CD4-positive, alpha-beta T cell treated with Interleukin-4 for 4 hours (primary cell): ENCODE measurements around the gene KANSL2.
"Not testable (repeated sequence)": the region's sequence is repeated elsewhere in the genome, so short reads cannot be mapped to it uniquely, and the experiment has no call there.

Experiments
- DNase-seq: peaks from one replicate; pipeline ENCODE4 v3.0.0-alpha.2; 2020

Gene KANSL2

GRCh38 chr12:48682927-48683326 lies 889 bp upstream of the KANSL2 start:
- DNase-seq, result no peak

DNA sequence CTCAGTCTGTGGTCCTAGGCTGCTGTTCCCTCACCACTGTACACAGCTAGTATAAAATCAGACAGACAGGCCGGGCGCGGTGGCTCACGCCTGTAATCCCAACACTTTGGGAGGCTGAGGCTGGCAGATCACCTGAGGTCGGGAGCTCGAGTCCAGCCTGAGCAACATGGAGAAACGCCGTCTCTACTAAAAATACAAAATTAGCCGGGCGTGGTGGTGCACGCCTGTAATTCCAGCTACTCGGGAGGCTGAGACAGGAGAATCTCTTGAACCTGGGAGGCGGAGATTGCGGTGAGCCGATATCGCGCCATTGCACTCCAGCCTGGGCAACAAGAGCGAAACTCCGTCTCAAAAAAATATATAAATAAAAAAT lies 481 bp upstream of the KANSL2 start:
- DNase-seq, result not testable (repeated sequence)

DNA sequence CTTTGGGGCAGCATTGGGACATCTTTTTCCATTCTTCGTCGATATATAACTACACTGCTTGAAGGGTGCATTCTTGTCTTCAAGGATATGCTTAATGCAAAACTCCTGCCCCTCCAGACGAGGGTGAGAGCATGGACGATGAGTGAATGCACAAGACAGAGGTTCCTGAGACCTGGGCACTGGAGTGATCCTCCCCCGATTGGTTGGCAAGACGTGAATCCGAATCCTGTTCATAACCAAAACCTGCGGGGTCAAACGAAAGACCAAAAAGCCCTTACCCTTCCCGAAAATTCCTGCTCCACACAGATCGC lies 684 bp downstream of the KANSL2 start:
- no peak for DNase-seq

- DNase-seq, result no peak
Observed at GRCh38 chr12:48680861-48681260, 1.2 kb downstream of the KANSL2 start.

DNA sequence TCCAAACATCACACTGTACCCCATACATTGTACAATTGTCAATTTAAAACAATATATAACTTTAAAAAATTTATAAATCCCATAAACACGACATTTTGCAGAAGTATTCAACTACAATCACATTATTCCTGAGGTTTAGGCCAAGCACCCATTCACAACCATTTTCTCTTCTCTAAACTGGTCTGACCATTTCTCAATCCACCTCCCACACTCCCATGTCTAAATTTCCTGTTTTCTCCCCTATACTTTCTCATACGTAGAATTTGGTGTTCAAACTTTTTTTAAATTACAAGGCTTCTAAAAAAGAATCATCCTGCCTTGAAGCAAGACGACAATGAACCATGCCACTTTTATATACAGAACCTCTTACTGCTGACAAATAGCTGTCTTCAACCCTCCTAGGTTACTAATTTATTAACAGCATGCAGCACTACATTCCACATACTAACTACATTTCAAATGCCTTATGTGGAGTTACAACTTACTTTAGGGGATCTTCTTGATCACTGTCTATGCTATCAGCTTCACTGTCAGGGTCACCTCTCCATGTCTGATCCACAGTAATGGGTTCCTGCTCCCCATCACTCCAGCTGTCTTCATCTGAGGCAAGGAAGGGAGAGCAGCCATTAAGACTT lies 3.4 kb downstream of the KANSL2 start:
- DNase-seq, result no peak

DNA sequence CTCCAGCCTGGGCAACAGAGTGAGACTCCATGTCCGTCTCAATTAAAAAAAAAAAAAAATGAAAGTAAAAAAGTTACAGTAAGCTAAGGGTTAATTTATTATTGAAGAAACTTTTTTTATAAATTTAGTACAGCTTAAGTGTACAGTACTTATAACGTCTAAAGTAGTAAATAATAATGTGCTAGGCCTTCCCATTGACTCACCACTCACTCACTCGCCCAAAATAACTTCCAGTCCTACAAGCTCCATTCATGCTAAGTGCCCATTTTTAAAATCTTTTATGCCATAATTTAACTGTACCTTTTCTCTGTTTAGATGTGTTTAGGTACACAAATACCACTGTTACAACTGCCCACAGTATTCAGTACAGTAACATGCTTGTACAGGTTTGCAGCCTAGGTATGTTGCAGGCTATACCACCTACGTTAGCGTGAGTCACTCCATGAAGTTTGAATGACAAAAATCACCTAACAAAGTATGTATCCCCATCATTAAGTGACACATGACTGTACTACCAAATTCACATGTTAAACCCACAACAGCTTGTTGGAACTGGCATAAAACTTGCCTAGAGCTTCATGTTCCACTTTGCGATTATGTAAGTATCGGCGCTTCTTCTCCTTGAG lies 10.7 kb downstream of the KANSL2 start:
- no peak for DNase-seq

GRCh38 chr12:48668996-48669395 lies 13.0 kb downstream of the KANSL2 start:
- no peak for DNase-seq

DNA sequence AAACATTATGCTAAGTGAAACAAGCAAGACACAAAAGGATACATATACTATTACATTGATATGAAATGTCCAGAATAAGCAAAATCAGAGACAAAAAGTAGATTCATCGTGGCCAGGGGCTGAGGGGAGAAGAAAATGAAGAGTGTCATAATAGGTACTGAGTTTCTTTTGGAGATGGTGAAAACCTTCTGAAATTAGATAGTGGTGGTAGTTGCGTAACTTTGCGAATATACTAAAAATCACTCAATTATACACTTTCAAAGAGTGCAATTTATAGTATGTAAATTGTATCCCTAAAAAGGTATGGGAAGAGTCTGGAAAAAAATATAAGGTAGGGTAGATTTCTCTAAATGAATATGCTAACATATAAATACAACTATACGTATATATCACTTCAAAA lies 22.2 kb downstream of the KANSL2 start:
- no peak for DNase-seq

- no peak for DNase-seq
Observed at GRCh38 chr12:48651681-48652080, 30.4 kb downstream of the KANSL2 start.

DNA sequence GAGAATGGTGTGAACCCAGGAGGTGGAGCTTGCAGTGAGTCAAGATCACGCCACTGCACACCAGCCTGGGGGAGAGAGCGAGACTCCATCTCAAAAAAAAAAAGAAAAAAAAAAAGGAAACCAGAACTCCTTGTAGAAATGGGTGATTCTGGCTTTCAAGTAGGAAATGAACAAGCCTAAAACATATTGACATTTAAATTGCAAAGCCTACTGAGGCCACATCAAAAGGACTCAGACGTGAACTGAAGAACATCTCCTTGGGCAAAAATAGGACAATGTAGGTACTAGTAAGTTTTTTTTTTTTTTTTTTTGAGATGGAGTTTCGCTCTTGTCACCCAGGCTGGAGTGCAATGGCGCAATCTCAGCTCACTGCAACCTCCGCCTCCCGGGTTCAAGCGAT lies 36.7 kb downstream of the KANSL2 start:
- DNase-seq, result not testable (repeated sequence)

- DNase-seq, result no peak
Observed at GRCh38 chr12:48643011-48643410, 39.0 kb downstream of the KANSL2 start.

DNA sequence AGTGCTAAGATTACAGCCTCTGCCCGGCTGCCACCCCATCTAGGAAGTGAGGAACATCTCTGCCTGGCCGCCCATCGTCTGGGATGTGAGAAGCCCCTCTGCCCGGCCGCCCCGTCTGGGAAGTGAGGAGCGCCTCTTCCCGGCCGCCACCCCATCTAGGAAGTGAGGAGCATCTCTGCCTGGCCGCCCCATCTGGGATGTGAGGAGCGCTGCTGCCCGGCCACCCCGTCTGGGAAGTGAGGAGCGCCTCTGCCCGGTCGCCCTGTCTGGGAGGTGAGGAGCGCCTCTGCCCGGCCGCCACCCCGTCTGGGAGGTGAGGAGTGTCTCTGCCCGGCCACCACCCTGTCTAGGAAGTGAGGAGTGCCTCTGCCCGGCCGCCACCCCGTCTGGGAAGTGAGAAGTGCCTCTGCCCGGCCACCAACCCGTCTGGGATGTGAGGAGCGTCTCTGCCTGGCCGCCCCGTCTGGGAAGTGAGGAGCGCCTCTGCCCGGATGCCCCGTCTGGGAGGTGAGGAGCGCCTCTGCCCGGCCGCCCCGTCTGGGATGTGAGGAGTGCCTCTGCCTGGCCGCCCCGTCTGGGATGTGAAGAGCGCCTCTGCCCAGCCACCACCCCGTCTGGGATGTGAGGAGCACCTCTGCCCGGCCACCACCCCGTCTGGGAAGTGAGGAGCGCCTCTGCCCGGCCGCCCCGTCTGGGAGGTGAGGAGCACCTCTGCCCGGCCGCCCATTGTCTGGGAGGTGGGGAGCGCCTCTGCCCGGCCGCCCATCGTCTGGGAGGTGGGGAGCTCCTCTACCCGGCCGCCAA lies 40.1 kb downstream of the KANSL2 start:
- not testable (repeated sequence) for DNase-seq

DNA sequence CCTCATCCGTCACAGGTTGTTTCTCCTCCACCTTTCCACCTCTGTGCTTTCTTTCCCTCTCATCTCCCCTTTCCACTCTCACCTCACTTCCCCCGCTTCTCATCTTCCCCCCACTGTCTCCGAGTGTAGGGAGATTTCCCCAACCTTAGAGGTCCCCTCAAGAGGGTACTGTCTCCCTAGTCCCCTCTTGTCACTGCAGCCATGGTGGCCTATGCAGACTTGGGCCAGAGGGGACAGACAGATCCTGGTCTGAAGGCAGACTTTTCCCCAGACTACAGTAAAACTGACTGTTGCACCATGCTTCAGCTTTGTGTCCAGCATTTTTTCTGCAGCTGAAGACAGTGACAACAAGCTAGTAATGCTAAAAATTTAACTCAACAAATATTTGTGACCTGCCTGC lies 41.2 kb downstream of the KANSL2 start:
- DNase-seq, result no peak

DNA sequence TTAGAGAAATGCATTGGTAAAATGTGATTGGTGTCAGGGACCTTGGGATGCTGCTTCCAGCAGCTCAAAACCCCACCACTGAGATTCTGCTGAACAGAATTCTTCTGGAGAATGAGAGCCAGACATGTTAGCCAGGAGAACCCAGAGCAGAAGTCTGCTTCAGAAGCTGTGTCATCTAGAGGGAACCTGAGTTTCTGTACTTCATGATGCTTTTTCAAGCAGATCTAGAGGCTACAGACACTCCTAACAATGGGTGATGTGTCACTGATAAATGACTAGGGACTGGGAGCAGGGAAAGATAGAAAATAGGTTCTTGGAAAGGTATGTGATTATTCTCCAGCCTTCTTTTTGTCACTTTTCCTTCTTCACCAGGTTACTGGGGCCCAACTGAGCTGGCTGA lies 41.6 kb downstream of the KANSL2 start:
- DNase-seq, result no peak

DNA sequence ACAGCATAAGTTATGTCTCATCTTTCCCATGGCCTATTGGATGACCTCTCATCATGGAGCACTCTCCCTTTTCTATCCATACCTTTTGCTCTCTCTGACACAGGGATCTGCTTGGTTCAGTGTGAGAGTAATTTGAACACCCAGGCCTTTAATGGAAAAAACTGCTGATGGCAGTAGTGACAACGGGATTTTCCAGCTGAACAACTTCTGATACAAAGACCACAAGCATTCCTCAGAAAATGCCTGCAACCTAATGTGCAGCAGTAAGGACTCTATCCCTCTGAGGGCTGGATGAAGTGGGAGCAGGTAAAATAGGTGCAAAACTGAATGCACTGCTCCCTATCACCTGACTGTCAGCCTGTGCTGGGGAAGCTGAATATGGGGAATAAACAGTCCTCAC lies 51.0 kb downstream of the KANSL2 start:
- DNase-seq, result no peak

GRCh38 chr12:48630346-48630745 lies 51.7 kb downstream of the KANSL2 start:
- DNase-seq, result no peak

- DNase-seq, result no peak
Observed at GRCh38 chr12:48629541-48629940, 52.5 kb downstream of the KANSL2 start.

- no peak for DNase-seq
Observed at GRCh38 chr12:48627556-48627955, 54.5 kb downstream of the KANSL2 start.

GRCh38 chr12:48622997-48623396 lies 59.0 kb downstream of the KANSL2 start:
- not testable (repeated sequence) for DNase-seq

GRCh38 chr12:48618541-48618940 lies 63.5 kb downstream of the KANSL2 start:
- DNase-seq, result peak; percentile 74

GRCh38 chr12:48615681-48616080 lies 66.4 kb downstream of the KANSL2 start:
- no peak for DNase-seq

- no peak for DNase-seq
Observed at GRCh38 chr12:48613321-48613720, 68.7 kb downstream of the KANSL2 start.
